DMS79 treated with DMSO at 0.1 percent for 48 hours (cell line): ENCODE measurements around the gene TFF1.

Experiments used
- DNase-seq: peaks from one replicate; lab custom pipeline; 2025; lab: John Stamatoyannopoulos, UW

Gene TFF1

GRCh38 chr21:42398436-42399028 lies 32.2 kb upstream of the TFF1 start:
- DNase-seq = no peak

GRCh38 chr21:42397746-42398394 lies 31.5 kb upstream of the TFF1 start:
- DNase-seq = no peak

- DNase-seq = no peak
These were observed 30.7 kb upstream of the TFF1 start for GRCh38 chr21:42396799-42397745.

GRCh38 chr21:42395905-42396651 lies 29.7 kb upstream of the TFF1 start, which contains the start of gene TMPRSS3:
TMPRSS3 (minus strand) TSS chr21:42396052; CDS start chr21:42395417, 635 bp downstream.
- DNase-seq = no peak

GRCh38 chr21:42395302-42395701 lies 29.0 kb upstream of the TFF1 start:
- no peak for DNase-seq

- DNase-seq = no peak
These were observed 27.2 kb upstream of the TFF1 start for GRCh38 chr21:42393443-42393950.

- DNase-seq = no peak
These were observed 26.6 kb upstream of the TFF1 start for GRCh38 chr21:42392731-42393442.

GRCh38 chr21:42391297-42391696 lies 25.0 kb upstream of the TFF1 start:
- DNase-seq = no peak

GRCh38 chr21:42390696-42391095 lies 24.4 kb upstream of the TFF1 start:
- DNase-seq = no peak

- no peak for DNase-seq
These were observed 23.9 kb upstream of the TFF1 start for GRCh38 chr21:42390193-42390592.

GRCh38 chr21:42389449-42389835 lies 23.1 kb upstream of the TFF1 start:
- no peak for DNase-seq

GRCh38 chr21:42388740-42389448 lies 22.6 kb upstream of the TFF1 start:
- no peak for DNase-seq

- no peak for DNase-seq
These were observed 21.6 kb upstream of the TFF1 start for GRCh38 chr21:42387843-42388340.

- no peak for DNase-seq
These were observed 20.8 kb upstream of the TFF1 start for GRCh38 chr21:42387164-42387563.

- DNase-seq = no peak
These were observed 19.8 kb upstream of the TFF1 start for GRCh38 chr21:42386034-42386591.

GRCh38 chr21:42385619-42386018 lies 19.3 kb upstream of the TFF1 start:
- DNase-seq = no peak

- no peak for DNase-seq
These were observed 18.7 kb upstream of the TFF1 start for GRCh38 chr21:42384989-42385388.

GRCh38 chr21:42384156-42384945 lies 18.0 kb upstream of the TFF1 start:
- no peak for DNase-seq

GRCh38 chr21:42383331-42383730 lies 17.0 kb upstream of the TFF1 start:
- DNase-seq = no peak
